ENCODE results near the gene TYMP. TPM values are rescaled to one million over a fixed set of nuclear protein-coding genes. Genes with fewer than 3 reads are reported as not detected.

Gene TYMP
- total RNA-seq, 1 donor from 2014 or later = 82.0 TPM

DNA sequence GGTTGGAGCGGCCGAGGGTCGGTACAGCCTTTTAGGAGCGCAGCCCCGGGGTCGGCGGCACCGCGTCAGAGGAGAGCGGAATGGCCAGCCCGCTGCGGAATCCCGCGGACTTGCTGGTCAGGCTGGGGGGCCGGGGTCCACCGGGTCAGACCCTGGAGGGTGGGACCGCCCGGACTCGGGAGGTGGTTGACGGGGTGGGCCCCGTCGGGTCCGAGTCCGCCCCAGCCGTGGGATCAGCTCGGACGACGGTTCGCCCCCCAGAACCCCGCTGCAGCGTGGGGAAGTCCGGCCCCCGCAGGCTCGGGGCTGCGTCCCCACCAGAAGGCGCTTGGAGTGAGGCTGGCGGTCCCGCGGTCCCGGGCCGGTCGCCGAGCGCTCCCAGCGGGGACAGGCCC lies 48.8 kb downstream of the TYMP start:
- Histone ChIP-seq H3K27ac (no peak overlapping the region), H3K9me3 (no peaks in the 10 kb centered on the region), H3K27me3 (peaks cover 19% of the 10 kb centered on the region), H3K4me3 (peak overlapping the region; percentile 40 to 62), H3K4me1 (peaks cover 15% of the 10 kb centered on the region), H3K36me3 (no peaks in the 10 kb centered on the region)
- no peak for DNase-seq (ENCODE audit: extremely low spot score in 2 of 2)
- TF ChIP-seq POLR2AphosphoS5 (IDR thresholded peaks at IDR 0.05; ENCODE audit: insufficient read depth in 1 of 2, low read depth in 1 of 2) = no peak
- TF ChIP-seq, protein P1, sequence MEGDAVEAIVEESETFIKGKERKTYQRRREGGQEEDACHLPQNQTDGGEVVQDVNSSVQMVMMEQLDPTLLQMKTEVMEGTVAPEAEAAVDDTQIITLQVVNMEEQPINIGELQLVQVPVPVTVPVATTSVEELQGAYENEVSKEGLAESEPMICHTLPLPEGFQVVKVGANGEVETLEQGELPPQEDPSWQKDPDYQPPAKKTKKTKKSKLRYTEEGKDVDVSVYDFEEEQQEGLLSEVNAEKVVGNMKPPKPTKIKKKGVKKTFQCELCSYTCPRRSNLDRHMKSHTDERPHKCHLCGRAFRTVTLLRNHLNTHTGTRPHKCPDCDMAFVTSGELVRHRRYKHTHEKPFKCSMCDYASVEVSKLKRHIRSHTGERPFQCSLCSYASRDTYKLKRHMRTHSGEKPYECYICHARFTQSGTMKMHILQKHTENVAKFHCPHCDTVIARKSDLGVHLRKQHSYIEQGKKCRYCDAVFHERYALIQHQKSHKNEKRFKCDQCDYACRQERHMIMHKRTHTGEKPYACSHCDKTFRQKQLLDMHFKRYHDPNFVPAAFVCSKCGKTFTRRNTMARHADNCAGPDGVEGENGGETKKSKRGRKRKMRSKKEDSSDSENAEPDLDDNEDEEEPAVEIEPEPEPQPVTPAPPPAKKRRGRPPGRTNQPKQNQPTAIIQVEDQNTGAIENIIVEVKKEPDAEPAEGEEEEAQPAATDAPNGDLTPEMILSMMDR (IDR thresholded peaks at IDR 0.05) = no peak
- TF ChIP-seq POLR2A (IDR thresholded peaks at IDR 0.05) = no peak
- intact Hi-C loops (cut with DNase I) = no loop called here

DNA sequence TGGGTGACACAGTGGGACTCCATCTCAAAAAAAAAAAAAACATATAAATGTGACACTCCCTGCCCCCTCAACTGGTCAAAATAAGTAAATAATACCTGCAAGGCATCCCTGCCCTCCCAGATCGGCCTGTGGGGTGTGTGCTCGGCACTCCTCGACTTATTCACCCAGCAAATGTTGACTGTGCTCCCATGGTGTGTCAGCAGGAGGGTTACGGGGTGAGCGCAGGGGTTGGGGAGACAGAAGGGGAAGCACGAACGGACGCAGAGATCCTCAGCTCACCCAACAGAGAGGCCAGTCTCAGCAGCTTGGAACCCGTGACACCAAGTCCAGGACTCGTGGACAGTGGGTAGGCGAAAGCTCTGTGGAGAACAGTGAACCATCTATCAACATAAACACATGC lies 50.1 kb downstream of the TYMP start:
- intact Hi-C loops (cut with DNase I) = no loop called here
- Histone ChIP-seq H3K27ac (no peak overlapping the region), H3K9me3 (no peaks in the 10 kb centered on the region), H3K4me3 (no peak overlapping the region), H3K36me3 (no peaks in the 10 kb centered on the region), H3K4me1 (peaks cover 24% of the 10 kb centered on the region), H3K27me3 (peaks cover 19% of the 10 kb centered on the region)
- DNase-seq (ENCODE audit: extremely low spot score in 2 of 2) = no peak
- TF ChIP-seq POLR2A (IDR thresholded peaks at IDR 0.05) = no peak
- TF ChIP-seq POLR2AphosphoS5 (IDR thresholded peaks at IDR 0.05; ENCODE audit: insufficient read depth in 1 of 2, low read depth in 1 of 2) = no peak
- TF ChIP-seq, protein P1 (IDR thresholded peaks at IDR 0.05) = no peak

DNA sequence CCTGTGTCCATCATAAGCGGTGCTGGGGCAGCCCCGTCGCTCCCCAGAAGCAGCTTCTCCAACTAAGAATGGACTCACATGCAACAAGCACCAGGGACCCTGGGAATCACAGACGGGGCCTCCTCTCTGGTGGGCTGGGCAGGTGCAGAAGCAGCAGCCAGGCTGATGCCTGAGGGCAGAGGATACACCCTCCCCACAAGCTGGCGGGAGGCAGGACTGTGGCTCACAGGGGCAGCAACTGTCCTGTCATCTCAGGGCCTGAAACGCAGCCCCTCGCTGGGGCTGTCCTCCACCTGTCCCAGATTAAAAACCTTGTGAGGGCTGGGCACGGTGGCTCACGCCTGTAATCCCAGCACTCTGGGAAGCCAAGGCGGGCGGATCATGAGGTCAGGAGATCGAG lies 51.9 kb downstream of the TYMP start:
- no peak overlapping the region for H3K27ac ChIP-seq
- TF ChIP-seq, protein P1 (IDR thresholded peaks at IDR 0.05) = no peak
- TF ChIP-seq POLR2AphosphoS5 (IDR thresholded peaks at IDR 0.05; ENCODE audit: insufficient read depth in 1 of 2, low read depth in 1 of 2) (no peak), POLR2A (IDR thresholded peaks at IDR 0.05) (no peak)
- no peaks in the 10 kb centered on the region for H3K9me3 ChIP-seq
- H3K4me3 ChIP-seq = no peak overlapping the region
- H3K4me1 ChIP-seq = peaks cover 36% of the 10 kb centered on the region
- no peaks in the 10 kb centered on the region for H3K36me3 ChIP-seq
- no peak for DNase-seq (ENCODE audit: extremely low spot score in 2 of 2)
- intact Hi-C loops (cut with DNase I) = no loop called here
- peaks cover 18% of the 10 kb centered on the region for H3K27me3 ChIP-seq

GRCh38 chr22:50476868-50477267 lies 52.9 kb downstream of the TYMP start:
- Histone ChIP-seq H3K4me3 (no peak overlapping the region), H3K4me1 (peaks cover 42% of the 10 kb centered on the region), H3K27me3 (peaks cover 8% of the 10 kb centered on the region), H3K27ac (no peak overlapping the region), H3K9me3 (no peaks in the 10 kb centered on the region), H3K36me3 (no peaks in the 10 kb centered on the region)
- no peak for DNase-seq (ENCODE audit: extremely low spot score in 2 of 2)
- intact Hi-C loops (cut with DNase I) = no loop called here
- no peak for TF ChIP-seq POLR2AphosphoS5 (IDR thresholded peaks at IDR 0.05; ENCODE audit: insufficient read depth in 1 of 2, low read depth in 1 of 2)
- no peak for TF ChIP-seq POLR2A (IDR thresholded peaks at IDR 0.05)
- TF ChIP-seq, protein P1 (IDR thresholded peaks at IDR 0.05) = no peak

Other genes with a start within 250 kb of the TYMP start
- gene PLXNB2, start 222.4 kb downstream of the TYMP start, total RNA-seq = 180 TPM
- gene DENND6B, start 203.0 kb downstream of the TYMP start, total RNA-seq = 2.7 TPM
- 49.1 TPM for gene PPP6R2, start 186.7 kb downstream of the TYMP start, total RNA-seq
- gene SBF1, start 55.0 kb downstream of the TYMP start, total RNA-seq = 37.3 TPM
- gene ADM2, start 48.5 kb downstream of the TYMP start, total RNA-seq = not detected
- not detected for gene MIOX, start 43.2 kb downstream of the TYMP start, total RNA-seq
- gene LMF2, start 22.3 kb downstream of the TYMP start, total RNA-seq = 57.0 TPM
- gene NCAPH2, start 21.8 kb downstream of the TYMP start, total RNA-seq = 45.7 TPM
- 25.0 TPM for gene SCO2, start 4.4 kb downstream of the TYMP start, total RNA-seq
- 0.49 TPM for gene KLHDC7B, start 15.9 kb upstream of the TYMP start, total RNA-seq
- not detected for gene SYCE3, start 32.9 kb upstream of the TYMP start, total RNA-seq
- gene CPT1B, start 48.4 kb upstream of the TYMP start, total RNA-seq = 29.2 TPM
- 51.6 TPM for gene CHKB, start 52.8 kb upstream of the TYMP start, total RNA-seq
- gene MAPK8IP2, start 70.8 kb upstream of the TYMP start, total RNA-seq = 3.2 TPM
- gene ARSA, start 98.1 kb upstream of the TYMP start, total RNA-seq = 44.2 TPM
- 20.4 TPM for gene SHANK3, start 142.8 kb upstream of the TYMP start, total RNA-seq
- gene ACR, start 208.2 kb upstream of the TYMP start, total RNA-seq = not detected